ENCODE data around the gene HCRTR1. TPM values are rescaled to one million over a fixed set of nuclear protein-coding genes. Genes with fewer than 3 reads are reported as not detected.

The HCRTR1 gene
- total and polyA plus RNA-seq, 10 of the 15 experiments (the other 5 are each of a cell fraction or from before 2014, with no cell fraction given), result not detected

- no peak for TF ChIP-seq ZSCAN29 (IDR thresholded peaks at IDR 0.05)
- TF ChIP-seq KDM1A (IDR thresholded peaks at IDR 0.05; ENCODE audit: borderline replicate concordance), result no peak
- TF ChIP-seq BMI1 (IDR thresholded peaks at IDR 0.05; ENCODE audit: borderline replicate concordance), result no peak
- TF ChIP-seq NBN (IDR thresholded peaks at IDR 0.05), result no peak
- no peak for TF ChIP-seq NR2C1 (IDR thresholded peaks at IDR 0.05)
- no peak for TF ChIP-seq SRF (IDR thresholded peaks at IDR 0.05; ENCODE audit: low read depth in 2 of 2, low read length in 2 of 2)
- no peak for TF ChIP-seq SREBF1 (IDR thresholded peaks at IDR 0.05; ENCODE audit: low read length)
- TF ChIP-seq PRDM15 (CRISPR knock-in tag; IDR thresholded peaks at IDR 0.05), result no peak
These were observed 11.6 kb downstream of the HCRTR1 start (continued) for GRCh38 chr1:31628931-31629556.

- Histone ChIP-seq H3K4me3 (no peak overlapping the region), H3K4me2 (ENCODE audit: control insufficient read depth, insufficient read depth) (no peak overlapping the region), H2AFZ (ENCODE audit: control insufficient read depth, low read depth, low read length) (no peak overlapping the region), H3K9me3 (replicated peaks; ENCODE audit: control insufficient read depth, insufficient read depth, low read length) (no peaks in the 10 kb centered on the region), H3K79me2 (ENCODE audit: control insufficient read depth, insufficient read depth, low read length) (peaks cover 15% of the 10 kb centered on the region), H3K4me1 (ENCODE audit: control insufficient read depth, insufficient read depth, low read length) (no peaks in the 10 kb centered on the region), H3K36me3 (ENCODE audit: control insufficient read depth in 2 of 2, insufficient read depth in 2 of 2, low read length in 1 of 2) (peaks cover 28 to 42% of the 10 kb centered on the region in 2 experiments), H4K20me1 (ENCODE audit: control insufficient read depth, insufficient read depth) (no peaks in the 10 kb centered on the region; the same call in 1 of the 2 replicates), H3K27ac (ENCODE audit: control insufficient read depth, insufficient read depth) (no peak overlapping the region), H3K27me3 (replicated peaks in 1 of 2; ENCODE audit: control insufficient read depth in 2 of 2, insufficient read depth in 2 of 2, low read length in 1 of 2) (no peaks in the 10 kb centered on the region), H3K9ac (ENCODE audit: control insufficient read depth, insufficient read depth, low read length) (no peak overlapping the region)
- no peak for DNase-seq (ENCODE audit: low read depth, low spot score)
- ChIA-PET POLR2A (interaction anchor here (1.6 kb wide), 1 partner anchor 10 kb away, joined by 5 read pairs; no protein-coding TSS in a partner anchor), SMC1A (ENCODE audit: uncharacterized antibody, unreplicated experiment) (interaction anchor here (1.7 to 1.9 kb wide), 2 partner anchors 8 to 156 kb away, joined by 4 to 5 read pairs; no protein-coding TSS in a partner anchor), RAD21 (ENCODE audit: unreplicated experiment) (interaction anchor here (1.2 kb wide), 1 partner anchor 113 kb away, joined by 3 read pairs; no protein-coding TSS in a partner anchor), CTCF (interaction anchor here (0.7 to 7.1 kb wide), 7 partner anchors 10 to 67 kb away, joined by 3 to 47 read pairs (median 7); partner anchors contain the start of genes HCRTR1 and PEF1)
- intact Hi-C loops (cut with micrococcal nuclease; ENCODE audit: unreplicated experiment), result no loop called here
- no peak for FAIRE-seq
- 94% methylated on average over 3 of the region's 3 CpGs for WGBS (ENCODE audit: insufficient coverage, insufficient replicate concordance, low lambda C conversion rate, missing lambda C conversion rate)
- ATAC-seq, result no peak
- no TSS peak for BruUV-seq (replicated peaks)
- in situ Hi-C loops (cut with MboI), result no loop called here
- TF ChIP-seq ZBTB40 (IDR thresholded peaks at IDR 0.05; ENCODE audit: borderline replicate concordance) (no peak), MAX (IDR thresholded peaks at IDR 0.05; ENCODE audit: low read depth, low read length) (no peak), MTA2 (IDR thresholded peaks at IDR 0.05; ENCODE audit: low read depth) (no peak), HSF1 (IDR thresholded peaks at IDR 0.05; ENCODE audit: low read depth, low read length) (no peak), BHLHE40 (IDR thresholded peaks at IDR 0.05; ENCODE audit: borderline replicate concordance in 1 of 2, low read depth in 2 of 2, low read length in 1 of 2) (no peak)
These were observed 15.2 kb downstream of the HCRTR1 start for GRCh38 chr1:31632649-31633048.
